CD4-positive, alpha-beta T cell treated with Interferon gamma for 1 hour (primary cell): ENCODE data around the gene SCN1B.
A peak's percentile ranks its signal among the peaks of the same experiment; 100 is the strongest.
"Not testable (repeated sequence)": the region's sequence is repeated elsewhere in the genome, so short reads cannot be mapped to it uniquely, and the experiment has no call there.

ENCODE experiments used
- DNase-seq: peaks from one replicate; pipeline ENCODE4 v3.0.0-alpha.2; 2020

The SCN1B gene

DNA sequence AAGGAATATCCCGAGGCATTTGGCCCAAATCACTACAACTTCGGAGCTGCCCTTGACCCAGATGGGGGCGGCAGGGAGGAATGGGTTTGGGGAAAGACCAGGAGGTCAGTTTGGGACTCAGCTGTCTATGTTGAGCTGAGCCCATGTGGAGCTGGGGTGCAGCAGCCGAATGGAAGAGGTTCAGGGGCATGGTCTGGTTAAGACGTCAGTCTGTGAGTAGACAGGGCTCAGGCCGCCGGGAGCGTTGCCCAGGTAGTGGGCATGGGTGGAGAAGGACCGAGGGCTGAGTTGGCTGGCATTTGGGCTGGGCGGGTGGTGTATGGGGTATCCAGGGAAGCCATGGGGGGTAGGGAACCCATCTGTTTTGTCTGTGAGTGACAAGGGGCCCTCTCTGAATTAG, 9.3 kb upstream of the SCN1B start:
- DNase-seq = no peak

DNA sequence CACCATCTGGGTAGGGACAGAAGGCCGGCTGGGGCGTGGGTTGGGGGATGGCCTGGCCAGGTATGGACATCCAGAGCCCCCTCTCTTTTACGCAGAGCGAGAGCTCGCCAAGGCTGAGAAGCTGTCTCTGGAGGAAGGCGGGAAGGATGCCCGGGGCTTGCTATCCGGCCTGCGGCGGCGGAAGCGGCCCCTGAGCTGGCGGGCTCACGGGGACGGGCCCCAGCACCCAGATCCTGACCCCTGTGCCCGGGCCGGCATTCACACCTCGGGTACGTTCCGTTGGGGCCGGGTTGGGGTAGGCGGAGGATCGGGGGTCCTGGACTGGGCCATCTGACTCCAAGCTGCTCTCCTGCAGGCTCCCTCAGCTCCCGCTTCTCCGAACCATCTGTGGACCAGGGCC, 8.7 kb upstream of the SCN1B start:
- no peak for DNase-seq

DNA sequence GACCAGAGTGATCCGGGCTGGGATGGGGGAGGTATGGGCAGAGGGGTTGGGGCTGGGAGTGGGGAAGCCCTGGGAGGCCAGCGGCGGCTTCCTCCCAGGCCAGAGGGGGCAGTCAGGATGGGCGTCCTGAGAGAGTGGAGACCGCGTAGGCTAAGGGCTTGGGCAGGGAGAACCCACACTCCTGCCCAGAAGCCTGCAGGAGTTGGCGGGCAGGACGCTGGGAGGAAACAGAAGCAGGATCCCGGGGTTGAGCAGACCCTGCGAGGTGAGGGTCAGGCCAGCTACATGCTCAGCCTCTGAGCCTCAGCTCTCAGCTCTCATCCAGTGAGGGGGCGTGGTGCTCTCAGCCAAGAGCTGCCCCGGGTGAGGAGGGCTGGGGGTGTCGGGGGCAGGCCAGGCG, 7.8 kb upstream of the SCN1B start:
- no peak for DNase-seq

DNA sequence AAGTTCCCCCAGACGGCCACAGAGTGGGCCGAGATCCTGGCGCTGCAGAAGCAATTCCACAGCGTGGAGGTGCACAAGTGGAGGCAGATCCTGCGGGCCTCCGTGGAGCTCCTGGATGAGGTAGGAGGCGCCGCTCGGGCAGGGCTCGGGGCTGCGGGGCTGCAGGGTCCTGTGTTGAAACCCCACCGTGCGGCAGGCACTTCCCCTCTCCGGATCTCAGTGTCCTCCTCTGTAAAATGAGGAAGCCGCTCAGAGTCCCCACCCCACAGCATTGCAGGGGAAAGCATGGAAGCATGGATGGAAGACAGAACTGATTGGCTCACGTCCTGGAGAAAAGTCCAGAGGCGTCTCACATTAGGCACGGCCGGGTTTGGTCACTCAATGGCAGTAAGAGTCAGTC, 6.8 kb upstream of the SCN1B start:
- DNase-seq = no peak

- DNase-seq = no peak
Measured at GRCh38 chr19:35024095-35024494, 6.2 kb upstream of the SCN1B start.

- DNase-seq = no peak
Measured at GRCh38 chr19:35025969-35026368, 4.3 kb upstream of the SCN1B start.

GRCh38 chr19:35026418-35026817, 3.9 kb upstream of the SCN1B start:
- no peak for DNase-seq

- DNase-seq = no peak
Measured at GRCh38 chr19:35027009-35027408, 3.3 kb upstream of the SCN1B start.

- no peak for DNase-seq
Measured at GRCh38 chr19:35027851-35028599, 2.2 kb upstream of the SCN1B start.

DNA sequence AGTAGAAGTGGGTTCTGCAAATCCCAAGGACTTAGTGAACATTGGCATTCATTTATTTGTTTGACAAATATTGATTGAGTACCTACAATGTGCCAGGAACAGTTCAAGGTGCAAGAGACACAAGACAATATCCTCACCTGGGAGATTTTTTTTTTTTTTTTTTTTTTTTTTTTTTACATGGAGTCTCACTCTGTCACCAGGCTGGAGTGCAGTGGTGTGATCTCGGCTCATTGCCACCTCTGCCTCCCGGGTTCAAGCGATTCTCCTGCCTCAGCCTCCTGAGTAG, 1.7 kb upstream of the SCN1B start:
- not testable (repeated sequence) for DNase-seq

DNA sequence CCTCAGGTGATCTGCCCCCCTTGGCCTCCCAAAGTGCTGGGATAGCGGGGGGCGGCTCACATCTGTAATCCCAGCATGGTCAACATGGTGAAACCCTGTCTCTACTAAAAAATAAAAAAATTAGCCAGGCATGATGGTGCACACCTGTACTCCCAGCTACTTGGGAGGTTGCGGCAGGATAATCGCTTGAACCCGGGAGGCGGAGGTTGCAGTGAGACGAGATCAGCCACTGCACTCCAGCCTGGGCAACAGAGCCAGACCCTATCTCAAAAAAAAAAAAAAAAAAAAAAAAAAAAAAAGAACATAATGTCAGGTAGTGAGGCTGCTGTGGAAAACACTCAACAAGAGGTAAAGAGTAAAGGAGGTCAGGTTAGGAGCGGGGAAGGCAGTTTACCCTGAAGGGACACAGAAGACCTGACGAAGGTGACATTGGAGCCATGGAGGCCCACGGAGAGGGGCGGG, 964 bp upstream of the SCN1B start:
- not testable (repeated sequence) for DNase-seq

- no peak for DNase-seq
Measured at GRCh38 chr19:35029737-35030256, 473 bp upstream of the SCN1B start.

- DNase-seq = no peak
Measured at GRCh38 chr19:35031072-35031881, 1.0 kb downstream of the SCN1B start.

GRCh38 chr19:35032356-35032865, 2.1 kb downstream of the SCN1B start:
- DNase-seq = no peak

- no peak for DNase-seq
Measured at GRCh38 chr19:35033067-35034004, 3.1 kb downstream of the SCN1B start.

GRCh38 chr19:35034005-35034502, 3.8 kb downstream of the SCN1B start:
- no peak for DNase-seq

DNA sequence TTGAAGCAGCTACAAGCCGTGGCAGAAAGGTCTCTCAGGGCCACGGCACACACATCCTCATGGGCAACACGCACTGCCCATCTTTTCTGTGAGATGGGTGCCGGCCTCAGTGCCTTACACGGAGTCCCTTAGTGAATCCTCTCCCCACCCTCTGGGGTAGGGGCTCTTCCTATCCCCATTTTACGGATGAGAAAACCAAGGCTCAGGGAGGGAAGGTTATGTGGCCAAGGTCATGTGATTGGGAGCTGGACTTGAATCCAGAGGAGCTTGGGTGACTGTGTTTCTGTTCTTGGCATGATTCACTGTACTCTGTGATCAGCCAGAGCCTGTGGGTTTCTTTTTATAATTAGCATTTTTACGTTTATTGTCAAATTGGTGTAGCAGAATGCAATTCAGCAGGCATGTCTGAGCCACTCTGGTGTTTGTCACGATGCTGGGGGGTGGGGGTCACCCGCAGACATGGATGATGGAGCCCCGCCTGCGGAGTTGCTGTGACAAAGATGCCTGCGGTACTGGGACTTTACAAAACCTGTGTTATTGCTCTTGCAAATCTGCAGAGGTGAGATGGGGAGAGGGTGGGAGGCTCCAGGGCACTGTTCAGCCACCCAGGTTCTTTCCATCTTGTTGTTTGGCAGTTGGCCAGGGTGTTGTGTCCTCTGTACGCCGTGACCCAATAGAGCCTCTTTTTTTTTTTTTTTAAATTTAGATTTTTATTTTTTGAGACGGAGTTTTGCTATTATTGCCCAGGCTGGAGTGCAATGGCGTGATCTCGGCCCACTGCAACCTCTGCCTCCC, 4.5 kb downstream of the SCN1B start:
- DNase-seq = no peak

DNA sequence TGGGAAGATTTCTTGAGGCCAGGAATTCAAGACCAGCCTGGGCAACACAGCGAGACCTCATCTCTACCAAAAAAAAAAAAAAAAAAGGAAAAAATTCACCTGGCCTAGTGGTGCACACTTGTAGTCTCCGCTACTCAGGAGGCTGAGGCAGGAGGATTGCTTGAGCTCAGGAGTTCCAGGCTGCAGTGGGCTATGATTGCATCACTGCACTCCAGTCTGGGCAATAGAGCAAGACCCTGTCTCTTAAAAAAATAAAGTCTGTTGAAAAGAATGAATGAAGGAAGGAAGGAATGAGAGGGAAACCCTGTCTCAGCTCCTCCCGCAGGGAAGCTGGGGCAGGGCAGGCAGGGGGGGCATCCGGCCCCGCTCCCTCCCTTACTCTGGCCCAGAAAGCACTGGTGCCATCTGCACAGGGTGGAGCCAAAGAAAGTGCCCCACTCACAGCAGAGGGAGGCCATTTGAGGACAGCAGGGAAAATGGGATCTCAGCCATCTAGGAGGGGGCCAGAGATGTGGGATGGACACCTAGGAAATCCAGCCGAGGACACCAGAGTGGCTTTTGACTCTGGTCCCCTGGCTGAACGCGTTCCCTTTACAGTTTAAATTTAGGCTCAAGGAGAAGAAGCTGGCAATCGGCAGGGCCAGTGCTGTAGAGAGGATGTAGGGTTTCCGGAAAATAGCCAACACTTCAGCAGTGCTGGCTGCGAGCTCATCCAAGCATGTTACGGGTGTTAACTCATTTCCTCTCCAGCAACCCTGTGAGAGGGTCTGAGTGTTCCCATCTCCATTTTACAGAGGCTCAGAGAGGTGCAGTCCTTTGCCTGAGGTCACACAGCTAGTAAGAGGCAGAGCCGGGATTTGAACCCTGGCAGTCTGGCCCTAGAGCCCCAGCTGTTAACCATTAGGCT, 7.7 kb downstream of the SCN1B start:
- no peak for DNase-seq

GRCh38 chr19:35038623-35039512, 8.6 kb downstream of the SCN1B start:
- DNase-seq = peak; percentile 12
